Ovary (tissue), 9 donors: ENCODE data around the gene EDDM3A. TPM values are rescaled to one million over a fixed set of nuclear protein-coding genes. Genes with fewer than 3 reads are reported as not detected.
"Not testable (repeated sequence)": the region's sequence is repeated elsewhere in the genome, so short reads cannot be mapped to it uniquely, and the experiment has no call there.

Experiments used
- DNase-seq, 5 donors: peaks; one replicate each; pipeline ENCODE4 v3.0.0-alpha.2; 2019 to 2020
- H3K27ac ChIP-seq, 2 donors: fragments of 200-600 bp; one replicate each; pipeline versions ENCODE4 v1.5.1 to v1.8.0; 2019 to 2022
- H3K27me3 ChIP-seq: fragments of 200-600 bp; one replicate; pipeline ENCODE4 v1.8.0; 2022
- H3K36me3 ChIP-seq: fragments of 200-600 bp; sonication (generic); one replicate; pipeline ENCODE4 v1.5.1; 2019
- H3K4me1 ChIP-seq: one replicate; pipeline ENCODE4 v1.8.1; 2013; ENCODE audit warnings: mild to moderate bottlenecking, moderate library complexity; ENCODE audit not compliant: insufficient read depth
- H3K4me3 ChIP-seq: fragments of 200-600 bp; sonication (generic); one replicate; pipeline ENCODE4 v1.5.1; 2017
- H3K9me3 ChIP-seq, 2 donors: fragments of 200-600 bp in 1 of 2; sonication (generic) in 1 of 2; one replicate each; pipeline versions ENCODE4 v1.5.1 to v1.8.1; 2013 to 2019; ENCODE audit warnings: mild to moderate bottlenecking in 1 of 2, moderate library complexity in 1 of 2
- EP300 ChIP-seq: sonication (generic); formaldehyde crosslinking; IDR thresholded peaks from one replicate; pipeline ENCODE4 v1.6.1; 2017; ENCODE audit warnings: antibody characterized with exemption
- POLR2A ChIP-seq: fragments of 450-650 bp; IDR thresholded peaks from one replicate; pipeline ENCODE4 v1.6.1; 2017; ENCODE audit warnings: antibody characterized with exemption, mild to moderate bottlenecking, moderate library complexity
- WGBS, 3 donors: extraction: QIAGEN DNeasy Blood & Tissue Kit in 1 of 3; methylation state at CpG; one replicate each; pipeline versions ENCODE4 v1.1.5 to v1.1.7; 2013 to 2017; 5-methylcytosine and 5-hydroxymethylcytosine counted together
- intact Hi-C, 4 donors: fragments of 100-400 bp; cut with DNase I; formaldehyde crosslinking; loops; one replicate each; pipeline versions ENCODE4 v1.11.0 to v1.15.1; 2022 to 2023
- polyA plus RNA-seq, 2 donors: library from polyadenylated mRNA; stranded (reverse); fragments of 200-250 nt in 1 of 2; fragments of 350-450 nt in 1 of 2; fragmentation: Illumina TruSeq in 1 of 2; extraction: RNeasy Lipid Tissue Mini Kit (QIAGEN cat#74804) in 1 of 2; gene quantifications; one replicate each; pipeline ENCODE4 v1.2.3, GENCODE V29; 2013 to 2014
- total RNA-seq, 7 donors: library from RNA; depleted of rRNA in 2 of 7; stranded (reverse); fragments of >200 nt in 2 of 7; fragmentation: NEBNext Ultra II Directional in 3 of 7; extraction: Animal tissue kit (Norgen Biotek cat#: 25700) in 3 of 7; gene quantifications; one replicate each; pipeline versions ENCODE4 v1.1.0 to v1.2.4, GENCODE V29; 2016 to 2023
- TF ChIP-seq, protein P1 (sequence below), 3 donors: fragments of 450-650 bp in 2 of 3; fragments of 200-600 bp in 1 of 3; IDR thresholded peaks; one replicate each; pipeline versions ENCODE4 v1.5.1 to v1.8.0; 2016 to 2022; ENCODE audit warnings: antibody characterized with exemption in 3 of 3, mild to moderate bottlenecking in 1 of 3
- donor health status: DM: no; HTN: no; CAD: no; lungs with moderate emphysema.
- donor health status: DM: no; HTN: no; CAD: no.
- donor health status: Bipolar disorder and iron deficiency.
- donor health status: DM: yes; HTN: yes; CAD: no.
- donor health status: DM: no; HTN: no; CAD: no.
- donor health status: DM: yes; HTN: yes; CAD: no.

Gene EDDM3A
- total and polyA plus RNA-seq, 9 donors, result not detected

DNA sequence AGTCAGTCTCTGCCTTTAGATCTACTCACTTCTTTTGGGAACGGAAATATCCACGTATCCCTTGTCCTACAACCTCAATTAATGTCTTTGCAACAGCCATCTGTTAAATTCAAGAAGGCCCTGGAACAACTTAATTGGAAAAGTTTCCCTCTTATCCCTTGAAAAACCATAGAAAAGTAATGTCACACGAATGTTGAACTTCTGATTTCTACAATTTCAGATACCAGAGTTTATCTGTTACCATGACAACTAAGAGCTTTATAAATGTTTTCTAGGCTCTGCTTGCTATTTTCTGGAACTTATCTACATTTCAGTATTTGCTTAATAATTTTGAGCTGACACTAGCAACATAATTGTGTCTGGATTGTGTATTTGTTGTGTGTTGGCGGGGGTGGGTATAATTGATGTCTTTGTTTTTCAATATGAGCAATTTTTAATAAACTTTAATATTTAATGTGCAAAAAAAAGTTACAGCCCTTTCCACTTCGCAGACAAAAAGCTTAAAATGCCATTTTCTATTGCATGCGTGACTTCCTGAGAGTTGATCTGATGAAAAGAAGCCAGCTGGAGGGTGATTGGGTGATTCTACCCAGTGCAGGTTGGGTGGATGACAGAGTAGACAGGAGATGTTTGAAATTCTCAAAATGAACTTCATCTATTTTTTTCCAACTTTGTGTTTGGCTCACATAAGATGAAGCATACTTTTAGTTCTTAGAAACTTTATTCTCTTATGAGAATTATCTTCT, 11.8 kb upstream of the EDDM3A start:
- no peaks in the 10 kb centered on the region for H3K9me3 ChIP-seq
- intact Hi-C loops, result no loop called here
- 15 to 25% (median 22%) methylated on average over 6 of the region's 6 CpGs for whole genome bisulfite sequencing, 3 donors

DNA sequence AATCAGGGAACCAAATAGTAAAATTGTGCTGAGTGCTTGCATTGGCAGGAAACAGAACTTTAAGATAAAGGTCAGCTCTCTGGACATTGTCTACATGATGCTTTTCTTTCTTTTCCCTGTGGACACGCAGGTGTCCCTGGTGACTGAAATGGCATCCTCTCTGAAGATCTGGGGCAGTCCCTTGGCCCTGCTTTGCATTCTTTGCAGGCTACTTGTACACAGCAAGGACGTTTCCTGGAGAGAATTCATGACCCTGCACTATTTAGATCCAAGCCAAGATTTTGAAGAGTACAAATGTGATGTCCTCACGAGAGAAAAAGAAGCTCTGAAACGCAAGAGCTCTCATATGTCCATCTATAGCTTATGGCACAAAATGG, 11.3 kb upstream of the EDDM3A start:
- Histone ChIP-seq H3K36me3 (no peaks in the 10 kb centered on the region), H3K4me1 (peaks cover 3% of the 10 kb centered on the region), H3K27ac (no peak overlapping the region), H3K27me3 (no peaks in the 10 kb centered on the region), H3K4me3 (no peak overlapping the region), H3K9me3 (no peaks in the 10 kb centered on the region)
- intact Hi-C loops, result no loop called here
- TF ChIP-seq, protein P1, sequence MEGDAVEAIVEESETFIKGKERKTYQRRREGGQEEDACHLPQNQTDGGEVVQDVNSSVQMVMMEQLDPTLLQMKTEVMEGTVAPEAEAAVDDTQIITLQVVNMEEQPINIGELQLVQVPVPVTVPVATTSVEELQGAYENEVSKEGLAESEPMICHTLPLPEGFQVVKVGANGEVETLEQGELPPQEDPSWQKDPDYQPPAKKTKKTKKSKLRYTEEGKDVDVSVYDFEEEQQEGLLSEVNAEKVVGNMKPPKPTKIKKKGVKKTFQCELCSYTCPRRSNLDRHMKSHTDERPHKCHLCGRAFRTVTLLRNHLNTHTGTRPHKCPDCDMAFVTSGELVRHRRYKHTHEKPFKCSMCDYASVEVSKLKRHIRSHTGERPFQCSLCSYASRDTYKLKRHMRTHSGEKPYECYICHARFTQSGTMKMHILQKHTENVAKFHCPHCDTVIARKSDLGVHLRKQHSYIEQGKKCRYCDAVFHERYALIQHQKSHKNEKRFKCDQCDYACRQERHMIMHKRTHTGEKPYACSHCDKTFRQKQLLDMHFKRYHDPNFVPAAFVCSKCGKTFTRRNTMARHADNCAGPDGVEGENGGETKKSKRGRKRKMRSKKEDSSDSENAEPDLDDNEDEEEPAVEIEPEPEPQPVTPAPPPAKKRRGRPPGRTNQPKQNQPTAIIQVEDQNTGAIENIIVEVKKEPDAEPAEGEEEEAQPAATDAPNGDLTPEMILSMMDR (IDR thresholded peaks at IDR 0.05), result no peak
- TF ChIP-seq EP300, result no peak
- no peak for TF ChIP-seq POLR2A
- no peak for DNase-seq
- 38 to 44% (median 39%) methylated on average over 4 of the region's 4 CpGs for WGBS, 3 donors

More for the DNA sequence above, 11.8 kb upstream of the EDDM3A start:
- TF ChIP-seq EP300 (no peak), POLR2A (no peak)
- TF ChIP-seq, protein P1 (IDR thresholded peaks at IDR 0.05), result no peak
- Histone ChIP-seq H3K27ac (no peak overlapping the region), H3K4me1 (peaks cover 3% of the 10 kb centered on the region), H3K4me3 (no peak overlapping the region), H3K36me3 (no peaks in the 10 kb centered on the region), H3K27me3 (no peaks in the 10 kb centered on the region)
- DNase-seq, result no peak

GRCh38 chr14:20738292-20738691, 7.4 kb upstream of the EDDM3A start:
- H3K4me3 ChIP-seq, H3K4me1 ChIP-seq, DNase-seq, H3K27ac ChIP-seq, intact Hi-C loops, H3K27me3 ChIP-seq, H3K9me3 ChIP-seq, H3K36me3 ChIP-seq: not testable (repeated sequence)
- WGBS, 3 donors, result 80 to 96% (median 94%) methylated on average over 7 of the region's 7 CpGs

GRCh38 chr14:20742132-20742531, 3.6 kb upstream of the EDDM3A start:
- no peaks in the 10 kb centered on the region for H3K9me3 ChIP-seq
- no peak overlapping the region for H3K4me3 ChIP-seq
- no peaks in the 10 kb centered on the region for H3K27me3 ChIP-seq
- H3K27ac ChIP-seq, result no peak overlapping the region
- WGBS, 3 donors, result 80 to 88% (median 82%) methylated on average over 4 of the region's 4 CpGs
- no peak for DNase-seq
- H3K36me3 ChIP-seq, result no peaks in the 10 kb centered on the region
- intact Hi-C loops, result no loop called here
- H3K4me1 ChIP-seq, result no peaks in the 10 kb centered on the region
- TF ChIP-seq EP300 (no peak), POLR2A (no peak)
- TF ChIP-seq, protein P1 (IDR thresholded peaks at IDR 0.05), result no peak

- no peaks in the 10 kb centered on the region for H3K9me3 ChIP-seq
- no peak for DNase-seq
- no peaks in the 10 kb centered on the region for H3K4me1 ChIP-seq
- intact Hi-C loops, result no loop called here
- 89 to 93% (median 92%) methylated on average over 2 of the region's 2 CpGs for WGBS, 3 donors
- H3K4me3 ChIP-seq, result no peak overlapping the region
- no peak overlapping the region for H3K27ac ChIP-seq
- no peaks in the 10 kb centered on the region for H3K36me3 ChIP-seq
- TF ChIP-seq EP300 (no peak), POLR2A (no peak)
- TF ChIP-seq, protein P1 (IDR thresholded peaks at IDR 0.05), result no peak
- H3K27me3 ChIP-seq, result no peaks in the 10 kb centered on the region
These were observed 2.1 kb upstream of the EDDM3A start for GRCh38 chr14:20743556-20743955.
